H4 (cell line): Measurements from ENCODE around the gene PAQR9. TPM values are rescaled to one million over a fixed set of nuclear protein-coding genes. Genes with fewer than 3 reads are reported as not detected.

Experiments
- DNase-seq: peaks from one replicate; pipeline ENCODE4 v3.0.0-alpha.2; 2015; ENCODE audit warnings: low spot score
- total RNA-seq: library from RNA; depleted of rRNA; stranded (reverse); fragments of >200 nt; shearing (Covaris generic); gene quantifications from 2 replicates; pipeline ENCODE4 v1.2.3, GENCODE V29; 2014

Gene PAQR9
- total RNA-seq, 1 experiment from 2014 or later: 0.21 TPM

- no peak for DNase-seq
These were observed 11.7 kb downstream of the PAQR9 start for GRCh38 chr3:142951794-142952193.

GRCh38 chr3:142950972-142951371 is 12.5 kb downstream of the PAQR9 start:
- no peak for DNase-seq

- DNase-seq: peak; percentile 34
These were observed 15.5 kb downstream of the PAQR9 start for GRCh38 chr3:142947799-142948575.

GRCh38 chr3:142947352-142947751 is 16.1 kb downstream of the PAQR9 start:
- DNase-seq: no peak

- no peak for DNase-seq
These were observed 16.6 kb downstream of the PAQR9 start for GRCh38 chr3:142946861-142947260.

- no peak for DNase-seq
These were observed 18.5 kb downstream of the PAQR9 start for GRCh38 chr3:142945023-142945422.

- no peak for DNase-seq
These were observed 19.1 kb downstream of the PAQR9 start for GRCh38 chr3:142944342-142944741.

GRCh38 chr3:142943870-142944269 is 19.6 kb downstream of the PAQR9 start:
- DNase-seq: no peak

- DNase-seq: no peak
These were observed 20.1 kb downstream of the PAQR9 start for GRCh38 chr3:142943349-142943748.

GRCh38 chr3:142941373-142942123 is 21.9 kb downstream of the PAQR9 start:
- no peak for DNase-seq

- peak; percentile 53 for DNase-seq
These were observed 23.0 kb downstream of the PAQR9 start for GRCh38 chr3:142940472-142940871.

GRCh38 chr3:142940000-142940399 is 23.5 kb downstream of the PAQR9 start:
- no peak for DNase-seq

GRCh38 chr3:142935963-142936362 is 27.5 kb downstream of the PAQR9 start:
- no peak for DNase-seq

GRCh38 chr3:142934887-142935269 is 28.6 kb downstream of the PAQR9 start:
- no peak for DNase-seq

- no peak for DNase-seq
These were observed 29.2 kb downstream of the PAQR9 start for GRCh38 chr3:142934128-142934886.

- DNase-seq: no peak
These were observed 32.3 kb downstream of the PAQR9 start for GRCh38 chr3:142931222-142931621.

- DNase-seq: no peak
These were observed 33.0 kb downstream of the PAQR9 start for GRCh38 chr3:142930463-142930862.

GRCh38 chr3:142929890-142930289 is 33.6 kb downstream of the PAQR9 start:
- DNase-seq: no peak

GRCh38 chr3:142929109-142929508 is 34.4 kb downstream of the PAQR9 start:
- peak; percentile 61 for DNase-seq

GRCh38 chr3:142926368-142926944 is 37.0 kb downstream of the PAQR9 start:
- DNase-seq: no peak

GRCh38 chr3:142925140-142925539 is 38.3 kb downstream of the PAQR9 start:
- no peak for DNase-seq

GRCh38 chr3:142923694-142924093 is 39.8 kb downstream of the PAQR9 start:
- no peak for DNase-seq
